Ishikawa (cell line): ENCODE data around the gene PTPA.

ENCODE experiments used
- CEBPB ChIP-seq: IDR thresholded peaks from 2 replicates; pipeline ENCODE4 v1.6.1; 2012
- CREB1 ChIP-seq: IDR thresholded peaks from 2 replicates; pipeline ENCODE4 v1.6.1; 2012; ENCODE audit warnings: low read depth
- EP300 ChIP-seq: IDR thresholded peaks from 2 replicates; pipeline ENCODE4 v1.6.1; 2012; ENCODE audit warnings: borderline replicate concordance
- FOXM1 ChIP-seq: IDR thresholded peaks from 2 replicates; pipeline ENCODE4 v1.6.1; 2012; ENCODE audit warnings: low read depth, borderline replicate concordance
- MAX ChIP-seq: IDR thresholded peaks from 2 replicates; pipeline ENCODE4 v1.6.1; 2012
- RAD21 ChIP-seq: IDR thresholded peaks from 2 replicates; pipeline ENCODE4 v1.6.1; 2012; ENCODE audit warnings: low read depth
- REST ChIP-seq: IDR thresholded peaks from 2 replicates; pipeline ENCODE4 v1.6.1; 2012; ENCODE audit warnings: low read depth, mild to moderate bottlenecking
- TAF1 ChIP-seq: IDR thresholded peaks from 2 replicates; pipeline ENCODE4 v1.6.1; 2012; ENCODE audit warnings: low read depth, mild to moderate bottlenecking
- TEAD4 ChIP-seq: IDR thresholded peaks from 2 replicates; pipeline ENCODE4 v1.6.1; 2012
- USF1 ChIP-seq: IDR thresholded peaks from 2 replicates; pipeline ENCODE4 v1.6.1; 2012

GRCh38 chr9:129170229-129170628 is 59.0 kb downstream of the PTPA start:
- TF ChIP-seq MAX, result no peak
- TF ChIP-seq RAD21, result no peak
- no peak for TF ChIP-seq EP300
- TF ChIP-seq CEBPB, result no peak
- TF ChIP-seq TAF1, result no peak
- TF ChIP-seq CREB1, result no peak
- no peak for TF ChIP-seq USF1
- TF ChIP-seq TEAD4, result no peak
- TF ChIP-seq FOXM1, result no peak
- TF ChIP-seq REST, result no peak
